GM18526 (cell line): ENCODE results near the gene TNFRSF8.

Experiments used
- POLR2A ChIP-seq: IDR thresholded peaks from 3 replicates; pipeline ENCODE4 v1.6.1; 2011; ENCODE audit not compliant: insufficient read length; ENCODE audit errors: extremely low read depth

Gene TNFRSF8

GRCh38 chr1:12183095-12183794, 120.1 kb downstream of the TNFRSF8 start:
- no peak for TF ChIP-seq POLR2A

GRCh38 chr1:12184008-12184681, 121.0 kb downstream of the TNFRSF8 start:
- TF ChIP-seq POLR2A: no peak

- no peak for TF ChIP-seq POLR2A
Measured at GRCh38 chr1:12185036-12185917, 122.2 kb downstream of the TNFRSF8 start.

- no peak for TF ChIP-seq POLR2A
Measured at GRCh38 chr1:12185918-12186678, 123.0 kb downstream of the TNFRSF8 start.

DNA sequence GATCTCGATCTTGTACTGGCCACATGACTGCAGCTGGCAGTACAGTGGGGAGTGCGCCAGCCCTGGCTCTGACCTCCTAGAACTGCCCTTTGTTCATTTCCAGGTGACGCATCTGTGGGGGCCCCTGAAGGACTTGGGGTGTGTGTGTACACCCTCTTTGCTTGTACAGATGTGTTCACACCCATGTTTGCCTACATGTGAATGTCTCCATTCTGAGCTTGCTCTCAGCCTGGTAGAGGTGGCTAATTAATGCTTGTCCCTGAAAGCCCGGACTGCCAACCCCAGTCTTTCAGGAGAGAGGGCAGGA, 123.5 kb downstream of the TNFRSF8 start:
- TF ChIP-seq POLR2A: no peak

GRCh38 chr1:12188115-12188514, 125.0 kb downstream of the TNFRSF8 start:
- TF ChIP-seq POLR2A: no peak

- TF ChIP-seq POLR2A: no peak
Measured at GRCh38 chr1:12188657-12189327, 125.7 kb downstream of the TNFRSF8 start.

GRCh38 chr1:12189328-12189682, 126.2 kb downstream of the TNFRSF8 start:
- TF ChIP-seq POLR2A: no peak

DNA sequence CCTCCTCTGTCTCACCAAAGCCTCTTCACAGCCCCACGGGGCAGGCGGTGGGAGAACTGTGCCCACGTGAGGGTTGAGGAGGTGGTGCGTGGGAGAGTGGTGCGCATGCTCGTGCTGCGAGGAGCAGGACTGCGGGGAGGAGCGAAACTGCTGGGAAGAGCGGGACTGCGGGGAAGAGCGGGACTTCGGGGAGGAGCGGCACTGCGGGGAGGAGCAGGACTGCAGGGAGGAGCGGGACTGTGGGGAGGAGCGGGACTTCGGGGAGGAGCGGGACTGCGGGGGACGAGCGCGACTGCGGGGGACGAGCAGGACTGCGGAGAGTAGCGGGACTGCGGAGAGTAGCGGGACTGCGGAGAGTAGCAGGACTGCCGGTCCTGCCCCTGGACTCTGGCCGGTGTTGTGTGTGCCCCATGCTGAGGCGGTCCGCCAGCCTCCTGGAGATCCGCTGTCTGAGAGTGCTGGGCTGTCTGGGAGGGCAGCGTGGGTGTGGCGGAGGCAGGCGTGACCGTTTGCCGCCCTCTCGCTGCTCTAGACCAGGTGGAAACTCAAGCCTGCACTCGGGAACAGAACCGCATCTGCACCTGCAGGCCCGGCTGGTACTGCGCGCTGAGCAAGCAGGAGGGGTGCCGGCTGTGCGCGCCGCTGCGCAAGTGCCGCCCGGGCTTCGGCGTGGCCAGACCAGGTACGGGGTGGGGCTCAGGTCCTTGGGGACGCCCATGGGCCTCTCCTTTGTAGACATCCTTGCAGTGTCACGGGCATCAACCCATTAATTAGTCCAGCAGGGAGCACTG, 128.3 kb downstream of the TNFRSF8 start:
- no peak for TF ChIP-seq POLR2A
